Measurements from ENCODE around the gene MUSTN1.

DNA sequence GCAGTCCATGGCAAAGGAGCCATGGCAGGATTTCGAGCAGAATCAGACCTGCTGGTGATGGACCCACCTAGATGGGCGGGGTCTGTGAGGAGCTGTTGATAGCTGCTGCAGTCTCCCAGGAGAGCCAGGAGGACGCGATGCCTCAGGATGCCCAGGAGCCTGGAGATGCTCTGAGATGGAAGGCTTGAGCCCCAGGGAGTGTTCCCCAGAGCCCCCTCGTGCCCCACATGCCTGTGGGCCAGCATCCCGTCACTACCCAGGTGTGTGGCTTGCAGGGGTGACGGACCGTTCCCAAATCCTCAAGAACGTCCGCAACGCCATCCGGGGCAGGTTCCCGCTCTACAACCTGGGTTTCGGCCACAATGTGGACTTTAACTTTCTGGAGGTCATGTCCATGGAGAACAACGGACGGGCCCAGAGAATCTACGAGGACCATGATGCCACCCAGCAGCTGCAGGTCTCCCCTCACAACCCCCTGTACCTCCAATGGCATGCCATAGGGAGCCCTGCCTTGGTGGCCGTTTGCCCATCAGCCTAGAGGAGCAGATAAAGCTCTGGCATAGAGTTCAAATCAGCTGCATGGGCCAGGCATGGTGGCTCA, 50.7 kb downstream of the MUSTN1 start:
- TF ChIP-seq, protein P1, sequence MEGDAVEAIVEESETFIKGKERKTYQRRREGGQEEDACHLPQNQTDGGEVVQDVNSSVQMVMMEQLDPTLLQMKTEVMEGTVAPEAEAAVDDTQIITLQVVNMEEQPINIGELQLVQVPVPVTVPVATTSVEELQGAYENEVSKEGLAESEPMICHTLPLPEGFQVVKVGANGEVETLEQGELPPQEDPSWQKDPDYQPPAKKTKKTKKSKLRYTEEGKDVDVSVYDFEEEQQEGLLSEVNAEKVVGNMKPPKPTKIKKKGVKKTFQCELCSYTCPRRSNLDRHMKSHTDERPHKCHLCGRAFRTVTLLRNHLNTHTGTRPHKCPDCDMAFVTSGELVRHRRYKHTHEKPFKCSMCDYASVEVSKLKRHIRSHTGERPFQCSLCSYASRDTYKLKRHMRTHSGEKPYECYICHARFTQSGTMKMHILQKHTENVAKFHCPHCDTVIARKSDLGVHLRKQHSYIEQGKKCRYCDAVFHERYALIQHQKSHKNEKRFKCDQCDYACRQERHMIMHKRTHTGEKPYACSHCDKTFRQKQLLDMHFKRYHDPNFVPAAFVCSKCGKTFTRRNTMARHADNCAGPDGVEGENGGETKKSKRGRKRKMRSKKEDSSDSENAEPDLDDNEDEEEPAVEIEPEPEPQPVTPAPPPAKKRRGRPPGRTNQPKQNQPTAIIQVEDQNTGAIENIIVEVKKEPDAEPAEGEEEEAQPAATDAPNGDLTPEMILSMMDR (IDR thresholded peaks at IDR 0.05) = no peak
- no peak for TF ChIP-seq EP300 (IDR thresholded peaks at IDR 0.05)
